LNCaP clone FGC (cell line): Measurements from ENCODE around the gene MDGA2.

Experiments
- DNase-seq: peaks from one replicate; pipeline ENCODE4 v3.0.0-alpha.2; 2011; ENCODE audit warnings: low read depth
- H3K4me3 ChIP-seq: 2 replicates; pipeline ENCODE4 v1.5.1; 2011; ENCODE audit warnings: mild to moderate bottlenecking, low read depth, low read length, control low read depth
- CTCF ChIP-seq: IDR thresholded peaks from 2 replicates; pipeline ENCODE4 v1.5.1; 2012; ENCODE audit warnings: mild to moderate bottlenecking; ENCODE audit not compliant: control insufficient read depth, insufficient read depth; ENCODE audit errors: extremely low read depth

MDGA2 gene

DNA sequence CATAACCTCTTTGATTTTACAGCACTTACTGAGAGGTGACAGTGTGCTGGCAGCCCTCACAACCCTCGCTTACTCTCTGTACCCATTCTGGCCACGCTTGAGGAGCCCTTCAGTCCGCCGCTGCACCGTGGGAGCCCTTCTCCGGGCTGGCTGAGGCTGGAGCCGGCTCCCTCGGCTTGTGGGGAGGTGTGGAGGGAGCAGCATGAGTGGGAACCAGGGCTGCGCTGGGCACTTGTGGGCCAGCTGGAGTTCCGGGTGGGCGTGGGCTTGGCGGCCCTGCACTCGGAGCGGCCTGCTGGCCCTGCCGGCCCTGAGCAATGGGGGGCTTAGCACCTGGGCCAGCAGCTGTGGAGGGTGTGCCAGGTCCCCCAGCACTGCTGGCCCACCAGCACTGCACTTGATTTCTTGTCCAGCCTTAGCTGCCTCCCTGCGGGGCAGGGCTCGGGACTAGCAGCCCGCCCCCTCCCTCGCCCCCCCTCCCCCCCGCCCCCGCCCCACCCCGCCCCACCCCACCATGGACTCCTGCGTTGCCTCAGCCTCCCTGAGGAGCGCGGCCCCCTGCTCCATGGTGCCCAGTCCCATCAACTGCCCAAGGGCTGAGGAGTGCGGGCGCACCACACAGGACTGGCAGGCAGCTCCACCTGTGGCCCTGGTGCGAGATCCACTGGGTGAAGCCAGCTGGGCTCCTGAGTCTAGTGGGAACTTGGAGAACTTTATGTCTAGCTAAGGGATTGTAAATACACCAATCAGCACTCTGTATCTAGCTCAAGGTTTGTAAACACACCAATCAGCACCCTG lies 9.9 kb downstream of the MDGA2 start:
- no peak for TF ChIP-seq CTCF

GRCh38 chr14:47662466-47662865 lies 12.9 kb downstream of the MDGA2 start:
- DNase-seq: no peak
- no peak for TF ChIP-seq CTCF
- H3K4me3 ChIP-seq: no peak overlapping the region

More for the DNA sequence above, 9.9 kb downstream of the MDGA2 start:
- H3K4me3 ChIP-seq: no peak overlapping the region
- no peak for DNase-seq

DNA sequence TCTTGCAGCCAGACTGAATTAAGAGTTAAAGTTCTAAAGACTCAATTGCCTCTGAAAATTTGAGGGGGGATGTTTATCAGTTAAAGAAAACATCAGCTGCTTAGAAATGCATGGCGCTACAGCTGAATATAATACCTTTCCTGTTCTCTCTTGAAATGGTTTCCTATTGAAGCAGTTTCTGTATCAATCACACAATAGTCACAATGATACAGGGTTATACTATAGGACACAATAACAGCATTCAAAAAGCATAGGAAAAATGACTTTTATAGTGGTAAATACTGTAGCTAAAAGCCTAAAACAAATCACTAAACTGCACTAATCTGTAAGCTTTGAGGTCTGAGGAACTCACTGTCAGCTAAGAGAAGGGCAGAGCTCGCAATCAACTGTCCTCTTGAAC lies 15.2 kb downstream of the MDGA2 start:
- H3K4me3 ChIP-seq: no peak overlapping the region
- DNase-seq: no peak

GRCh38 chr14:47658041-47658440 lies 17.4 kb downstream of the MDGA2 start:
- H3K4me3 ChIP-seq: no peak overlapping the region
- no peak for TF ChIP-seq CTCF
- no peak for DNase-seq

More for the DNA sequence above, 15.2 kb downstream of the MDGA2 start:
- no peak for TF ChIP-seq CTCF

- H3K4me3 ChIP-seq: no peak overlapping the region
- no peak for TF ChIP-seq CTCF
- DNase-seq: no peak
Measured at GRCh38 chr14:47657143-47657542, 18.3 kb downstream of the MDGA2 start.

DNA sequence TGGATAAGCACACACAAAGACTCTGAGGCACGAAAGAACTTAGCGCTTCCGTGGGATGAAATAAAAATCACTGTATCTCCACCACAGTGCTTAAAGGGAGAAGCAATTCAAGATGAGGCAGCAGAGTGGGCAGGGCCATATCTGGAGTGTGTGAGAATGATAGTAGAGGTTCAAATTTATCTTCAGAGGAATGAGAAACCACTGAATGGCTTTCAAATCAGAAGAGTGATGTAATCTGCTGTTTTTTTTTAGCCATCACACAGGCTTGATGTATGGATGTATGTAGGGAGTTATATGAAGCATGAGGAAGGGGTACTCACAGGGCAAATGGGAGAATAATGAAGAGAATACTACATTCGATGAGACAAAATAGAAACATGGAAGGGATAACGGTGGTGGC lies 24.1 kb downstream of the MDGA2 start:
- no peak for TF ChIP-seq CTCF
- no peak overlapping the region for H3K4me3 ChIP-seq
- no peak for DNase-seq

GRCh38 chr14:47637753-47638152 lies 37.7 kb downstream of the MDGA2 start:
- no peak for DNase-seq
- no peak for TF ChIP-seq CTCF

More at GRCh38 chr14:47637753-47638152, 37.7 kb downstream of the MDGA2 start:
- H3K4me3 ChIP-seq: no peak overlapping the region
